Measurements from ENCODE around the gene CD300LG.

- no peak for TF ChIP-seq CTCF (IDR thresholded peaks at IDR 0.05; ENCODE audit: insufficient read depth, low read depth, low read length)
- no peak for TF ChIP-seq EZH2 (IDR thresholded peaks at IDR 0.05; ENCODE audit: insufficient read depth, low read length)
Observed at GRCh38 chr17:43844241-43844640, 2.7 kb upstream of the CD300LG start.
